GM13976 (cell line): Measurements from ENCODE around the gene WDR20.
"Not testable (repeated sequence)": the region's sequence is repeated elsewhere in the genome, so short reads cannot be mapped to it uniquely, and the experiment has no call there.

ENCODE experiments used
- DNase-seq: peaks from one replicate; pipeline ENCODE4 v3.0.0; 2012; ENCODE audit warnings: low spot score
- in situ Hi-C: fragments of 300-500 bp; cut with MboI; formaldehyde crosslinking; loops from one replicate; pipeline ENCODE4 v1.12.0; 2022; ENCODE audit warnings: low sequenced_read_pairs, mixed read lengths, inconsistent platforms; ENCODE audit not compliant: unreplicated experiment
- TF ChIP-seq, protein P1 (sequence below): IDR thresholded peaks from 2 replicates; pipeline ENCODE4 v1.5.1; 2012; ENCODE audit warnings: borderline replicate concordance, mild to moderate bottlenecking; ENCODE audit not compliant: insufficient read depth; ENCODE audit errors: extremely low read depth, missing control alignments, control extremely low read depth

The WDR20 gene

DNA sequence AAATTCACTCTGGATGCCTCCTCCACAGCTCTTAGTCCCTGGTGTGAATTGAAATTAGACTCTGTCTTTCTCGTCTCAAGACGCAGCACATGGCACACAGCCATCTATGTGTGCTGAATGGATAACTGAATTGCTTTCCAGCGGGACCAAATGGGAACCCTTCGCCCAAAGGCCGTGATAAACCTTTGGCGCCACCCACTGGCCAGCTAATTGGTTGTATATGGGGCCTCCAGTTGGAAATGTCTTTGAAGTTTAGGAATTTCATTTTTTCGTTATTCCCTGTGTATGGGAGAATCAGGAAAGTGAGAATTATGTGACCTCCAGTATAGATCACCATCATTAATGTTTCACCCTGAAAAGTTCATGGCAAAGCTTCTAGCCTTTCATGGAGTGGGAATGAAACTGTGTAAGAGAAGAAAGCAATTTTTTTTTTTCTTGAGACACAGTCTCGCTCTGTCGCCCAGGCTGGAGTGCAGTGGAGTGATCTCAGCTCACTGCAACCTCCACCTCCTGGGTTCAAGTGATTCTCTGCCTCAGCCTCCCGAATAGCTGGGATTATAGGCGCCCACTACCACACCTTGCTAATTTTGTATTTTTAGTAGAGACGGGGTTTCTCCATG, 43.0 kb upstream of the WDR20 start:
- DNase-seq: peak; percentile 72
- TF ChIP-seq, protein P1, sequence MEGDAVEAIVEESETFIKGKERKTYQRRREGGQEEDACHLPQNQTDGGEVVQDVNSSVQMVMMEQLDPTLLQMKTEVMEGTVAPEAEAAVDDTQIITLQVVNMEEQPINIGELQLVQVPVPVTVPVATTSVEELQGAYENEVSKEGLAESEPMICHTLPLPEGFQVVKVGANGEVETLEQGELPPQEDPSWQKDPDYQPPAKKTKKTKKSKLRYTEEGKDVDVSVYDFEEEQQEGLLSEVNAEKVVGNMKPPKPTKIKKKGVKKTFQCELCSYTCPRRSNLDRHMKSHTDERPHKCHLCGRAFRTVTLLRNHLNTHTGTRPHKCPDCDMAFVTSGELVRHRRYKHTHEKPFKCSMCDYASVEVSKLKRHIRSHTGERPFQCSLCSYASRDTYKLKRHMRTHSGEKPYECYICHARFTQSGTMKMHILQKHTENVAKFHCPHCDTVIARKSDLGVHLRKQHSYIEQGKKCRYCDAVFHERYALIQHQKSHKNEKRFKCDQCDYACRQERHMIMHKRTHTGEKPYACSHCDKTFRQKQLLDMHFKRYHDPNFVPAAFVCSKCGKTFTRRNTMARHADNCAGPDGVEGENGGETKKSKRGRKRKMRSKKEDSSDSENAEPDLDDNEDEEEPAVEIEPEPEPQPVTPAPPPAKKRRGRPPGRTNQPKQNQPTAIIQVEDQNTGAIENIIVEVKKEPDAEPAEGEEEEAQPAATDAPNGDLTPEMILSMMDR: peak; percentile 65
- in situ Hi-C loops: no loop called here

DNA sequence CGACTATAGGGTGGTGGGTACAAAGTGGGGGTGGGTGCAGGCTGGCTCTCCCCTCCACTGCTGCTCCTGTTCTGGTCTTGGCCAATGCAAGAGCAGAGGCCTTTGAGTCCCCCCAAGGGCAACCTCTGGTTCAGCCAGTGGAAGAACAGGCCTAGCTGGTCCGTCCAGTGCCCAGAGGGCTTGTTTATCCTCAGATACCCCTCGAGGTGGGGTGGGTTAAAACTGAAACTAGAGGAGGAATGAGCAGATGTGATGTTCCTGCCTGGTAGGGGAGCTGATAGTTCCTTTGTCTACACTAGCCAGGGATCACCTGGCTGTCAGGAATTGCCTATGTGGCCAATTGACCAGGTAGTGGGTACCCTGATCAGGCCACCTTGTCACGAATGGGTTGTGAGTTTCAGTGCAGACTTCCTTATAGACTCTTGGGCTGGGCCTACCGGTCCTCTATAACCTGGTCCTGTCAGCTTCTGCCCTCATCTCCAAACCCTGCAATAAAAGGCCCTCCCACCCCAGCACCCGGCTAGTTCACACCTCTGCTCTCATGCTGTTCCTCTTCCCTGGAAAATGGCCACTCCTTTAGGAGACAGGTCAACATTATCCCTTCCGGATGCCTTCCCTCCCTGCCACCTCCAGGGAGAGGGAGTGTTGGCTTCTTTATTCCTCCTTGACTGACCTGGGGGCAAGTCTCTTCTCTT, 42.1 kb upstream of the WDR20 start:
- in situ Hi-C loops: no loop called here
- TF ChIP-seq, protein P1: no peak
- no peak for DNase-seq

GRCh38 chr14:102103062-102103695, 36.5 kb upstream of the WDR20 start:
- in situ Hi-C loops: no loop called here
- TF ChIP-seq, protein P1: no peak
- DNase-seq: no peak

DNA sequence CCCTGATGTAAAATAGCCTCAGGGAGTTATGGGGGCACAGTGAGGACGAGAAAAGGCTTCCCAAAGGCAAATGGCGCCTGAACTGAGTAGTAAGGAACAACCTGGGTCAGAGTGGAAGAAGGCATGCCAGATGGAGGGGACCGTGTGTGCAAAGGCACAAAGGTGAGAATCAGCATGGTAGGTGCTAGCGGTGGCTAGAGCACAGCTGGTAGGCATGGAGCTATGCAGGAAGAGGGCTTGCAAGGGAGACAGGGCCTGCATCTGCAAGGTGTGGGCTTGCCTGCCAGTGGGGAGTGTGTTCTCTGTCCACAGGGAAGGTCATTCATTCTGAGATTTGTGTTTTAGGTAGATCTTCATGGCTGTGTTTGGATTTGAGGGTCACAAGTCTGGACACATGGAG, 34.3 kb upstream of the WDR20 start:
- TF ChIP-seq, protein P1: no peak
- in situ Hi-C loops: no loop called here
- DNase-seq: no peak

DNA sequence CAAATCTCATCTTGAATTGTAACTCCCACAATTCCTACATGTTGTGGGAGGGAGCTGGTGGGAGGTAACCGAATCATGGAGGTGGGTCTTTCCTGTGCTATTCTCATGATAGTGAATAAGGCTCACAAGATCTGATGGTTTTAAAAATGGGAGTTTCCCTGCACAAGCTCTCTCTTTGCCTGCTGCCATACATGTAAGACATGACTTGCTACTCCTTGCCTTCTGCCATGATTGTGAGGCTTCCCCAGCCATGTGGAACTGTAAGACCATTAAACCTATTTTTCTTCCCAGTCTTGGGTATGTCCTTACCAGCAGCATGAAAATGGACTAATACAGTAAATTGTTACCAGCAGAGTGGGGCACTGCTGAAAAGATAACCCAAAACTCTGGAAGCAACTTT, 30.4 kb upstream of the WDR20 start:
- DNase-seq, in situ Hi-C loops: not testable (repeated sequence)

DNA sequence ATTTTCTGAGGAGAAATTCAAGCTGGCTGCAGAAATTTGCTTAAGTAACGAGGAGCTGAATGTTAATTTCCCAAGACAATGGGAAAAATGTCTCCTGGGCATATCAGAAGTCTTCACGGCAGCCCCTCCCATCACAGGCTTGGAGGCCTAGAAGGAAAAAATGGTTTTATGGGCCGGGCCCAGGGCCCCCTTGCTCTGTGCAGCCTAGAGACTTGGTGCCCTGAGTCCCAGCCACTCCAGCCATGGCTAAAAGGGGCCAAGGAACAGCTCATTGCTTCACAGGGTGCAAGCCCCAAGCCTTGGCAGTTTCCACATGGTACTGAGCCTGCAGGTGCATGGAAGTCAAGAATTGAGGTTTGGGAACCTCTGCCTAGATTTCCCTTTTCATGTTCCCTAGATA, 28.6 kb upstream of the WDR20 start:
- in situ Hi-C loops: no loop called here
- TF ChIP-seq, protein P1: no peak
- no peak for DNase-seq
